Uterus (tissue), 4 donors: ENCODE measurements around the gene SF3B2. TPM values are rescaled to one million over a fixed set of nuclear protein-coding genes. Genes with fewer than 3 reads are reported as not detected.
"Not testable (repeated sequence)": the region's sequence is repeated elsewhere in the genome, so short reads cannot be mapped to it uniquely, and the experiment has no call there.

Experiments used
- DNase-seq, 2 donors: peaks; one replicate each; pipeline ENCODE4 v3.0.0-alpha.2; 2019 to 2020
- H3K27ac ChIP-seq, 2 donors: fragments of 200-600 bp; sonication (generic); 1 replicate in 1 of 2; 2 replicates in 1 of 2; pipeline ENCODE4 v1.5.1; 2016 to 2018
- H3K27me3 ChIP-seq, 2 donors: fragments of 200-600 bp; sonication (generic); one replicate each; pipeline ENCODE4 v1.5.1; 2018 to 2019; ENCODE audit warnings: control low read depth in 1 of 2
- H3K36me3 ChIP-seq, 2 donors: fragments of 200-600 bp; sonication (generic); one replicate each; pipeline ENCODE4 v1.5.1; 2019; ENCODE audit warnings: control low read depth in 1 of 2
- H3K4me1 ChIP-seq, 2 donors: fragments of 200-600 bp; sonication (generic); one replicate each; pipeline ENCODE4 v1.5.1; 2018 to 2019; ENCODE audit warnings: control low read depth in 1 of 2
- H3K4me3 ChIP-seq, 2 donors: fragments of 200-600 bp; sonication (generic); 1 replicate in 1 of 2; 2 replicates in 1 of 2; pipeline ENCODE4 v1.5.1; 2018 to 2019; ENCODE audit warnings: mild to moderate bottlenecking in 1 of 2
- H3K9me3 ChIP-seq, 2 donors: fragments of 200-600 bp; sonication (generic); one replicate each; pipeline ENCODE4 v1.5.1; 2019; ENCODE audit warnings: control low read depth in 1 of 2
- POLR2A ChIP-seq, 2 donors: fragments of 450-650 bp; IDR thresholded peaks; one replicate each; pipeline ENCODE4 v1.6.1; 2016; ENCODE audit warnings: antibody characterized with exemption in 2 of 2, mild to moderate bottlenecking in 1 of 2, moderate library complexity in 1 of 2
- intact Hi-C: fragments of 100-400 bp; cut with DNase I; formaldehyde crosslinking; loops from one replicate; pipeline ENCODE4 v1.15.1; 2023; ENCODE audit warnings: low total_unique reads
- total RNA-seq, 4 donors: library from RNA; depleted of rRNA in 3 of 4; stranded (reverse); fragments of >200 nt in 3 of 4; gene quantifications; one replicate each; pipeline versions ENCODE4 v1.1.0 to v1.2.4, GENCODE V29; 2014 to 2023
- TF ChIP-seq, protein P1 (sequence below), 4 experiments: fragments of 200-600 bp in 2 of 4; fragments of 450-650 bp in 2 of 4; sonication (generic) in 2 of 4; IDR thresholded peaks; one replicate each; pipeline ENCODE4 v1.5.1; 2016 to 2019; ENCODE audit warnings: antibody characterized with exemption in 4 of 4, mild to moderate bottlenecking in 2 of 4, moderate library complexity in 1 of 4
- donor health status: DM: yes; HTN: yes; CAD: no.

SF3B2 gene
- total RNA-seq, 4 donors from 2014 or later: 59.9 to 195 (median 106) TPM

DNA sequence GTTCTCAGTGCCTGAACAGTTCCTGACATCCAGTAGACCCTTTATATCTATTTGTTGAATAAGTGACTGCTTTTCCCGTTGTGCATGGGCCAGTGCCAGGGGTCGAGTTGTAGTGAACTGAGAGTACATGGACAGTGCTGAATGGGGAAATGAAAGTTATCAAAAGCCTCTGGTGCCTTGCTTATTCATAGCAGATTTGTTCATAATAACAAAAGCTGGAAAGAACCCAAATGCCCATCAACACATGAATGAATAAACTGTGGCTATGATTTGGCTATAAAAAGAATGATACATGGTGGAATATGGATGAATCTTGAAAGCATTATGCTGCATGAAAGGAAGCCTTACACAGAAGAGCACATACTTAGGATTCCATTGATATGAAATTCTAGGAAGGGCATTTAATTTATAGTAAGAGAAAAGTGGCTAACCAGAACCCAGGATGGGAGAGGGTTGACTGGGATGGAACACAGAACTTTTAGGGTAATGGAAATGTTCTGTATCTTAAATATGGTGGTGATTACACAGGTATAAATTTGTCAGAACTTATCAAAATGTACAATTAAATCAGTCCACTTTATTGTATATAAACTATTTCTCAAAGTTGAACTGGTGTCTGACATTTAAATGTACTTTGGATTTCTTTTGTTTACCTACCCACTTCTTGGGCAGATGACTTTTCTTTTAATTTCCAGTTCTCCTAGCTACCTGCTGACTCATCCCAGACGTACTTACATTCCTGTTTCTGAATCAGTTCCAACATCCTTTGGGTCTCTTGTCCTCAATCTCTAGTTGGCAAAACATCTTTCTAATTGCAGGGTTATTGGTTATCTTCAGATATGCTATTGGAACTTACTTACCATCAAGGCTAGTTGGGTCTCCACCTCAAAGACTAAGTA is 60.7 kb downstream of the SF3B2 start:
- H3K9me3 ChIP-seq: no peaks in the 10 kb centered on the region
- TF ChIP-seq, protein P1, sequence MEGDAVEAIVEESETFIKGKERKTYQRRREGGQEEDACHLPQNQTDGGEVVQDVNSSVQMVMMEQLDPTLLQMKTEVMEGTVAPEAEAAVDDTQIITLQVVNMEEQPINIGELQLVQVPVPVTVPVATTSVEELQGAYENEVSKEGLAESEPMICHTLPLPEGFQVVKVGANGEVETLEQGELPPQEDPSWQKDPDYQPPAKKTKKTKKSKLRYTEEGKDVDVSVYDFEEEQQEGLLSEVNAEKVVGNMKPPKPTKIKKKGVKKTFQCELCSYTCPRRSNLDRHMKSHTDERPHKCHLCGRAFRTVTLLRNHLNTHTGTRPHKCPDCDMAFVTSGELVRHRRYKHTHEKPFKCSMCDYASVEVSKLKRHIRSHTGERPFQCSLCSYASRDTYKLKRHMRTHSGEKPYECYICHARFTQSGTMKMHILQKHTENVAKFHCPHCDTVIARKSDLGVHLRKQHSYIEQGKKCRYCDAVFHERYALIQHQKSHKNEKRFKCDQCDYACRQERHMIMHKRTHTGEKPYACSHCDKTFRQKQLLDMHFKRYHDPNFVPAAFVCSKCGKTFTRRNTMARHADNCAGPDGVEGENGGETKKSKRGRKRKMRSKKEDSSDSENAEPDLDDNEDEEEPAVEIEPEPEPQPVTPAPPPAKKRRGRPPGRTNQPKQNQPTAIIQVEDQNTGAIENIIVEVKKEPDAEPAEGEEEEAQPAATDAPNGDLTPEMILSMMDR (IDR thresholded peaks at IDR 0.05): no peak
- TF ChIP-seq POLR2A (IDR thresholded peaks at IDR 0.05): no peak
- H3K27me3 ChIP-seq: no peaks in the 10 kb centered on the region
- intact Hi-C loops: no loop called here
- DNase-seq: no peak
- H3K4me3 ChIP-seq: no peak overlapping the region
- no peaks in the 10 kb centered on the region for H3K4me1 ChIP-seq
- no peak overlapping the region for H3K27ac ChIP-seq
- no peaks in the 10 kb centered on the region for H3K36me3 ChIP-seq

DNA sequence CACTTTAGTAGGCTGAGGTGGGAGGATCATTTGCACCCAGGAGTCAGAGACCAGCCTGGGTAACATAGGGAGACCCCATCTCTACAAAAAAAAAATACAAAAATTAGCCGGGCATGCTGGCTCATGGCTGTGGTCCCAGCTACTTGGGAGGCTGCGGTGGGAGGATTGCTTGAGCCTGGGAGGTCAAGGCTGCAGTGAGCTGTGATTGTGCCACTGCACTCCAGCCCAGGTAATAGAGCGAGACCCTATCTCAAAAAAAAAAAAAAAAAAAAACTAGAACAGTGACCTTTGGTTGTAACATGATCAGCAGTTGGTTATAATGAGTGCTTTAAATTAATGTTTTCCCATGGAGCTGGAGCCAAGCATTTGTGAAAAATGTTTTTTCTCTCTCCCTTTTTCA is 62.8 kb downstream of the SF3B2 start:
- DNase-seq, H3K9me3 ChIP-seq, intact Hi-C loops, H3K27me3 ChIP-seq, H3K4me1 ChIP-seq, H3K36me3 ChIP-seq, H3K27ac ChIP-seq, H3K4me3 ChIP-seq: not testable (repeated sequence)

DNA sequence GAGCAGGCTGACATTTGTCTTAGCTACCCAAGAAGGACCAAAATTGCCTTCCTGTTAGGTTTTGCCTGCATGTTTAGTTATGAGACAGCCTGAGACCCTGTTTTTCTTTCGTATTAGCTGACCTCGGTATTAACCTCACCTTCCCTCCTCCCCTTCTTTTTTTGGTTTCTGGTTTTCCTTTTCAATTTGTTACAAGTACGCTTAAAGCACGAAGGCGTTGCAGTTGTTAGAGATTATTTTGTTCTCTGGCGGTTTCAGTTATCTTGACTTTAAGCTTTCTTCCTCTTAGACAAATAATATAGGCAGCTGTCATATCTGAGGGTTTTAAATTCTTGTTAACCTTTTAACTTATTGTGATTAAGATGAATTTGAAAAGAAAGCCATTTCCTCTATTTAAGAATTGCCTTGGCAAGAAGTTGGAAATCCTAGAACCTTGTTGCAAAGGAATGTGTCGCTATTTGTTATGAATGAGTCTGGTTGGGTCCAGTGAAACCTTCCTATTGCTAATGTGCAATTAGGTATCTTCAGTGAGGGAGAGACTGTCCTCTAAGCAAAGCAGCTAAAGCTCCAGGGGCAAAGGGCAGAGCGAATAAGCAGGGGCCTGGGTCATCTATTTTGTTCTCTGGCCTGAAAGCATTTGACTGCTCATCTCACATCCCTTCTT is 63.6 kb downstream of the SF3B2 start:
- H3K27me3 ChIP-seq: no peaks in the 10 kb centered on the region
- no peak overlapping the region for H3K4me3 ChIP-seq
- H3K9me3 ChIP-seq: no peaks in the 10 kb centered on the region
- H3K27ac ChIP-seq: no peak overlapping the region
- intact Hi-C loops: no loop called here
- no peak for DNase-seq
- TF ChIP-seq POLR2A (IDR thresholded peaks at IDR 0.05): no peak
- TF ChIP-seq, protein P1 (IDR thresholded peaks at IDR 0.05): no peak
- peaks cover 0 to 7% of the 10 kb centered on the region in 2 donors for H3K4me1 ChIP-seq
- H3K36me3 ChIP-seq: no peaks in the 10 kb centered on the region

DNA sequence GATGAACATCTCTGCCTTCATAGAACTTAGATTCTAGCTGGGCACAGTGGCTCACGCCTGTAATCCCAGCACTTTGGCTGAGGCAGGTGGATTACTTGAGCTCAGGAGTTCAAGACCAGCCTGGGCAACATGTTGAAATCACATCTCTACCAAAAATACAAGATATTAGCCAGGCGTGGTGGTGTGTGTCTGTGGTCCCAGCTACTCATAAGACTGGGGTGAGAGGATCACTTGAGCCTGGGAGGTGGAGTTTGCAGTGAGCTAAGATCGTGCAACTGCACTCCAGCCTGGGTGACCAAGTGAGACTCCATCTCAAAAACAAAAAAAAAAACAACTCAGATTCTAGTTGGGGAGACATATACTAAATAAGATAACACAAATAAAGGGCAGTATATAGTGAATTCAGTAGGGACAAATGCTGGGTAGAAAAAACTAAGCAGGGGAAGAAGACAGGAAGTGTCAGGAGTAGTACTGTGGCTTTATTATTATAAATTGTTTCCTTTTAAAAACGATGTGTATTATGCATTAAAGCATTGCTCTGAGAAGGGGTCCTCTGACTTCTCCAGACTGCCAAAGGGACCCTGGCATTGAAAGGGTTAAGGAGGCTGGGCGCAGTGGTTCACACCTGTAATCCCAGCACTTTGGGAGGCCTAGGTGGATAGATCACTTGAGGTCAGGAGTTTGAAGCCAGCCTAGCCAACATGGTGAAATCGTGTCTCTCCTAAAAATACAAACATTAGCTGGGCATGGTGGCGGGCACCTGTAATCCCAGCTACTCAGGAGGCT is 64.6 kb downstream of the SF3B2 start:
- Histone ChIP-seq H3K9me3 (no peaks in the 10 kb centered on the region), H3K4me1 (peaks cover 0 to 7% of the 10 kb centered on the region in 2 donors), H3K4me3 (no peak overlapping the region), H3K27ac (no peak overlapping the region), H3K27me3 (no peaks in the 10 kb centered on the region), H3K36me3 (no peaks in the 10 kb centered on the region)
- TF ChIP-seq POLR2A (IDR thresholded peaks at IDR 0.05): no peak
- TF ChIP-seq, protein P1 (IDR thresholded peaks at IDR 0.05): no peak
- intact Hi-C loops: no loop called here
- no peak for DNase-seq

DNA sequence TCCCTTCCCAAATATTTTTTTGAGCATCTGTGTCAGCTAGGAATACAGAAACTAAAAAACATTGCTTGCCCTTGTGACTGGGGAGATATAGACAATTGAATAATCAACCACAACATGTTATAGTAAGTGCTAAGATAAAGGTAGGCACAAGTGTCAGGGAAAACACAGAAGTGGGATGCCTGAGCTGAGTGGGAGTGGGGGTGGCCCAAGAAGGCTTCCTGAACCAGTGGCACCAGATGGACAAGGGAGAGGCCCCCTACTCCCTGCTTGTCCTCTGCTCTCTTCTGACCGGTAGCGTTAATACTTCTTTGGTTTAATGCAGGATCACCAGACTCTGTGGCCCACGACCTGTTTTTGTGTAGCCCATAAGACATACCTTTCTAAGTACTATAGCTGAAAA is 66.7 kb downstream of the SF3B2 start:
- no peaks in the 10 kb centered on the region for H3K36me3 ChIP-seq
- intact Hi-C loops: no loop called here
- no peak overlapping the region for H3K4me3 ChIP-seq
- no peaks in the 10 kb centered on the region for H3K9me3 ChIP-seq
- DNase-seq: no peak
- H3K27me3 ChIP-seq: no peaks in the 10 kb centered on the region
- H3K27ac ChIP-seq: peak overlapping the region in 1 of 2 donors; percentile 23
- peaks cover 0 to 7% of the 10 kb centered on the region in 2 donors for H3K4me1 ChIP-seq
- TF ChIP-seq, protein P1 (IDR thresholded peaks at IDR 0.05): no peak
- TF ChIP-seq POLR2A (IDR thresholded peaks at IDR 0.05): no peak

Other genes with a start within 250 kb of the SF3B2 start
- gene SNX32, start 218.4 kb upstream of the SF3B2 start, total RNA-seq: 1 to 10 TPM in 1 of 4 donors, under 1 TPM in 1, not detected in 2; 0.58 to 2.6 TPM
- gene CFL1, start 194.2 kb upstream of the SF3B2 start, total RNA-seq: 100 to 1,000 TPM; 227 to 514 (median 399) TPM
- gene MUS81, start 191.9 kb upstream of the SF3B2 start, total RNA-seq: 100 to 1,000 TPM in 1 of 4 donors, 10 to 100 TPM in 3; 28.8 to 108 (median 75.0) TPM
- gene EFEMP2, start 179.6 kb upstream of the SF3B2 start, total RNA-seq: 100 to 1,000 TPM in 1 of 4 donors, 10 to 100 TPM in 3; 56.1 to 165 (median 87.3) TPM
- 1 to 10 TPM in 1 of 4 donors, under 1 TPM in 1, not detected in 2; 0.62 to 3.6 TPM for gene CTSW, start 172.5 kb upstream of the SF3B2 start, total RNA-seq
- gene FIBP, start 163.9 kb upstream of the SF3B2 start, total RNA-seq: 100 to 1,000 TPM in 1 of 4 donors, 10 to 100 TPM in 3; 39.7 to 239 (median 52.2) TPM
- 100 to 1,000 TPM in 1 of 4 donors, 10 to 100 TPM in 3; 22.3 to 141 (median 54.5) TPM for gene CCDC85B, start 161.7 kb upstream of the SF3B2 start, total RNA-seq
- 1 to 10 TPM in 2 of 4 donors, not detected in 2; 2.9 to 3.9 TPM for gene FOSL1, start 152.0 kb upstream of the SF3B2 start, total RNA-seq
- gene C11orf68, start 133.3 kb upstream of the SF3B2 start, total RNA-seq: 10 to 100 TPM; 11.5 to 53.0 (median 29.7) TPM
- 10 to 100 TPM in 3 of 4 donors, 1 to 10 TPM in 1; 9.2 to 83.0 (median 60.6) TPM for gene DRAP1, start 132.9 kb upstream of the SF3B2 start, total RNA-seq
- gene TSGA10IP, start 106.9 kb upstream of the SF3B2 start, total RNA-seq: not detected
- gene SART1, start 90.6 kb upstream of the SF3B2 start, total RNA-seq: 10 to 100 TPM; 10.3 to 77.9 (median 30.5) TPM
- gene EIF1AD, start 50.2 kb upstream of the SF3B2 start, total RNA-seq: 10 to 100 TPM; 15.6 to 38.2 (median 33.1) TPM
- gene BANF1, start 49.9 kb upstream of the SF3B2 start, total RNA-seq: 100 to 1,000 TPM in 2 of 4 donors, 10 to 100 TPM in 1, 1 to 10 TPM in 1; 8.7 to 136 (median 76.6) TPM
- under 1 TPM in 1 of 4 donors, not detected in 3; 0.59 TPM for gene CST6, start 40.4 kb upstream of the SF3B2 start, total RNA-seq
- under 1 TPM in 1 of 4 donors, not detected in 3; 0.26 TPM for gene CATSPER1, start 25.9 kb upstream of the SF3B2 start, total RNA-seq
- gene GAL3ST3, start 3.2 kb upstream of the SF3B2 start, total RNA-seq: 1 to 10 TPM in 2 of 4 donors, under 1 TPM in 1, not detected in 1; 0.26 to 2.1 (median 1.9) TPM
- gene PACS1, start 17.9 kb downstream of the SF3B2 start, total RNA-seq: 10 to 100 TPM in 3 of 4 donors, 1 to 10 TPM in 1; 2.9 to 79.2 (median 57.2) TPM
- 10 to 100 TPM in 3 of 4 donors, 1 to 10 TPM in 1; 3.3 to 45.3 (median 17.2) TPM for gene KLC2, start 205.3 kb downstream of the SF3B2 start, total RNA-seq
- 100 to 1,000 TPM in 2 of 4 donors, 10 to 100 TPM in 2; 40.6 to 146 (median 94.6) TPM for gene RAB1B, start 216.3 kb downstream of the SF3B2 start, total RNA-seq
- 1 to 10 TPM in 2 of 4 donors, not detected in 2; 1.2 to 1.5 TPM for gene CNIH2, start 225.8 kb downstream of the SF3B2 start, total RNA-seq
- gene YIF1A, start 236.8 kb downstream of the SF3B2 start, total RNA-seq: 100 to 1,000 TPM in 1 of 4 donors, 10 to 100 TPM in 3; 38.9 to 101 (median 79.1) TPM
- gene TMEM151A, start 239.5 kb downstream of the SF3B2 start, total RNA-seq: under 1 TPM in 1 of 4 donors, not detected in 3; 0.27 TPM